Retinal pigment epithelial cell (primary cell): ENCODE data around the gene FZD4.

Experiments used
- DNase-seq: peaks from one replicate; pipeline ENCODE4 v3.0.0-alpha.2; 2010; ENCODE audit warnings: low read depth
- H3K4me3 ChIP-seq: 2 replicates; pipeline ENCODE4 v1.5.1; 2011; ENCODE audit warnings: mild to moderate bottlenecking, low read length, control low read depth, moderate library complexity
- TF ChIP-seq, protein P1 (sequence below): conservative IDR thresholded peaks from 2 replicates; pipeline ENCODE4 v1.5.1; 2011; ENCODE audit warnings: low read depth, low read length, control low read depth, inconsistent platforms

The FZD4 gene

DNA sequence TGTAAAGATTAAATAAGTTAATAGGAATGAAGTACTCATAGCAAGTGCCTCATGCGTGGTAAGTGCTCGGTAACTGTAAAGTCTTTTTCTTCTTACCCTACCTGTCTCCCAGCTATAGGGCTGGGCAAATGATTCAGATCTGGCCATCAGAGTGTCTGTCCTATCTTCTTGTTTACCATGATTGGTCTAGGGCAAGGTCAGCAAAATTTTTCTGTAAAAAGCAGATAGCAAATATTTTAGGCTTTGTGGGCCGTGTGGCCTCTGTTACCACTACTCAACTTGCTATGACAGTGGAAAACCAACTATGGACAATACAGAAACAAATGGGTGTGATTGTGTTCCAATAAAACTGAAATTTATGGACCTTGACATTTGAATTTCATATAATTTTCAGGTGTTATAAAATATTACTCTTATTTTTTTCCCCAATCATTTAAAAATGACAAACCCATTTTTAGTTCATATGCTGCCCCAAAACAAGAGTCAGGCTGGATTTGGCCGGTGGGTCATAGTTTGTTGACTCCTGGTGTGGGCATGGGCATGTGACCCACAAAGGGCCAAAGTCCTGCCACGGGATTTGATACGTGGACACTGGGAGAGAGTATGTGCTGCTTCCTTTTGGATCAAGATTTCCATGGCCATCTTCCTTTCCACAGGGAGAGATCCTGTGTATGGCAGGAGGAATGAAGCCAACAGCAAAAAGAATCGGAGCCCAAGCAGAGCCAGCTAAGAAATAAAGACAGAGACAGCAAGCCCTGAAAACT, 26.8 kb upstream of the FZD4 start:
- DNase-seq, result no peak
- no peak overlapping the region for H3K4me3 ChIP-seq
- TF ChIP-seq, protein P1, sequence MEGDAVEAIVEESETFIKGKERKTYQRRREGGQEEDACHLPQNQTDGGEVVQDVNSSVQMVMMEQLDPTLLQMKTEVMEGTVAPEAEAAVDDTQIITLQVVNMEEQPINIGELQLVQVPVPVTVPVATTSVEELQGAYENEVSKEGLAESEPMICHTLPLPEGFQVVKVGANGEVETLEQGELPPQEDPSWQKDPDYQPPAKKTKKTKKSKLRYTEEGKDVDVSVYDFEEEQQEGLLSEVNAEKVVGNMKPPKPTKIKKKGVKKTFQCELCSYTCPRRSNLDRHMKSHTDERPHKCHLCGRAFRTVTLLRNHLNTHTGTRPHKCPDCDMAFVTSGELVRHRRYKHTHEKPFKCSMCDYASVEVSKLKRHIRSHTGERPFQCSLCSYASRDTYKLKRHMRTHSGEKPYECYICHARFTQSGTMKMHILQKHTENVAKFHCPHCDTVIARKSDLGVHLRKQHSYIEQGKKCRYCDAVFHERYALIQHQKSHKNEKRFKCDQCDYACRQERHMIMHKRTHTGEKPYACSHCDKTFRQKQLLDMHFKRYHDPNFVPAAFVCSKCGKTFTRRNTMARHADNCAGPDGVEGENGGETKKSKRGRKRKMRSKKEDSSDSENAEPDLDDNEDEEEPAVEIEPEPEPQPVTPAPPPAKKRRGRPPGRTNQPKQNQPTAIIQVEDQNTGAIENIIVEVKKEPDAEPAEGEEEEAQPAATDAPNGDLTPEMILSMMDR, result no peak

DNA sequence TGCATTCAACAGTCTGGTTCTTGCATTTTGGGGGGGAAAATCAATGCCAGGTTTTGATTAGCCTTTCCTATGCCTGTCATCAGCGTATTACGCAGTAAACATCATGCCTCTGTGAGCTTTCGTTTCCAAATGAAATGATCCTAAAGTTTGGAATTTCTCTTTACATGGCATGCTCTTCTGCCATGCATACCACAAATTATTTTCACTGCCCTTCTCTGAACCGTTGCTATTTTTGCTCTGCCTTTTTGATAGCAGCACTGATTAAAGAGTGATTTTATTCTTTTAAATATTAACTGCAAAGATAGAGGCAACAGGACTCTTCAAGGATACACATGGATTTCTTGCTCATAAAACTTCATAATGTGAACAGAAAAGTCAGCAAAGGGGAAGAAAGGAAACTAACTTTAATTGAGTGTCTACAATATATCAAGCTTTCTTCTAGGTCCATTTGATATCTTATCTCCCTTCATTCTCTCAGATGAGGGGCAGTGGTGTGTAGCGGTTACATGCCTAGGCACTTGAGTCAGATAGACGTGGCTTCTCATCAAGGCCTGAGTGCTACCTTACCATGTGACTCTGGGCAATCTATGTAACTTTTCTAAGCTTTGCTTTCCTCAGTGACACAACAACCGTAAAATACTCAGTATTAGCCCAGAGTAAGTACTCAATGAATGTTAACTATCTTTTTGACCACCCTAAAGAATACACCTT, 25.0 kb upstream of the FZD4 start:
- no peak for DNase-seq
- H3K4me3 ChIP-seq, result no peak overlapping the region
- TF ChIP-seq, protein P1, result no peak

GRCh38 chr11:86978756-86979608, 23.8 kb upstream of the FZD4 start:
- DNase-seq, result no peak
- H3K4me3 ChIP-seq, result no peak overlapping the region
- TF ChIP-seq, protein P1, result peak; percentile 74

- DNase-seq, result no peak
- H3K4me3 ChIP-seq, result no peak overlapping the region
- TF ChIP-seq, protein P1, result no peak
These were observed 23.1 kb upstream of the FZD4 start for GRCh38 chr11:86978247-86978646.

DNA sequence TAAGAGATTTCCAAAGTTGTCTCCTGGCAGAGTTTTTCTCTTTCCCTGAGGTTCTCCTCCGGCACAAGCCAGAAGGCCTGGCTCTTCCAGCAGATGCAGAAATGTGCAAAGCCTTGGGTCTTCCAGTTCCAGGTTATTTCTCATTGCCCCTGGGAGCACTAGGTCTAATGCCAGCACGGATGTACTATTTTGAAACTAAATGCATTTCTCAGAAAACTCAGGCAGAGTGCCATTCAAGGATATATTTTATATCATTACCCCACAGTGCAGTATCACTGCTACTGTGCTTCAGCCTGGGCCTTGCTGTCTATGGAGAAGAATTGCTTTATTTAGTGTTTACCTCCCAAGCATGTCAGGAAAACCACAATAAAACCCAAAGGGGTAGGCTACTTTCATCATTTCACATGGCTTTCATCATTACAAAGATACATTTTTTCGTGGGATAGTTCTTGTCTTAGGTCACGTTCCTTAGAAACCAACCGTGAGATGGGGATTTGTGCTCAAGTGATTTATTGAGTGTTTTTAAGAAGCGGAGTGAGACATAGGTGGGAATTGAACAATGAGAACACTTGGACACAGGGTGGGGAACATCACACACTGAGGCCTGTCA, 22.4 kb upstream of the FZD4 start:
- TF ChIP-seq, protein P1, result no peak
- no peak for DNase-seq
- no peak overlapping the region for H3K4me3 ChIP-seq

GRCh38 chr11:86972734-86973133, 17.5 kb upstream of the FZD4 start:
- TF ChIP-seq, protein P1, result no peak

More at GRCh38 chr11:86972734-86973133, 17.5 kb upstream of the FZD4 start:
- no peak for DNase-seq
- H3K4me3 ChIP-seq, result no peak overlapping the region
